Neural cell (in vitro differentiated cells): Measurements from ENCODE around the gene ENDOD1.

Experiments used
- CTCF ChIP-seq: fragments of 450-650 bp; IDR thresholded peaks from 2 replicates; pipeline ENCODE4 v1.5.1; 2014; ENCODE audit warnings: antibody characterized with exemption, mild to moderate bottlenecking, moderate library complexity; ENCODE audit not compliant: poor library complexity, severe bottlenecking
- EP300 ChIP-seq: fragments of 450-650 bp; conservative IDR thresholded peaks from 2 replicates; pipeline ENCODE4 v1.6.1; 2014; ENCODE audit warnings: antibody characterized with exemption, mild to moderate bottlenecking, moderate library complexity; ENCODE audit not compliant: poor library complexity, severe bottlenecking
- EZH2 ChIP-seq: fragments of 200-600, 300-800 bp; shearing (Covaris generic), sonication (generic); IDR thresholded peaks from 2 replicates; pipeline ENCODE4 v1.6.1; 2014; ENCODE audit warnings: antibody characterized with exemption, low read length, borderline replicate concordance, mild to moderate bottlenecking; ENCODE audit not compliant: insufficient read depth, poor library complexity, severe bottlenecking
- MXI1 ChIP-seq: fragments of 450-650 bp; conservative IDR thresholded peaks from 2 replicates; pipeline ENCODE4 v1.6.1; 2014; ENCODE audit warnings: antibody characterized with exemption, mild to moderate bottlenecking; ENCODE audit not compliant: poor library complexity, severe bottlenecking
- POLR2AphosphoS5 ChIP-seq: IDR thresholded peaks from 2 replicates; pipeline ENCODE4 v1.6.1; 2012
- RAD21 ChIP-seq: fragments of 450-650 bp; conservative IDR thresholded peaks from 2 replicates; pipeline ENCODE4 v1.6.1; 2014; ENCODE audit warnings: antibody characterized with exemption, mild to moderate bottlenecking, moderate library complexity
- REST ChIP-seq: IDR thresholded peaks from 2 replicates; pipeline ENCODE4 v1.6.1; 2012; ENCODE audit warnings: borderline replicate concordance
- SMC3 ChIP-seq: fragments of 450-650 bp; conservative IDR thresholded peaks from 2 replicates; pipeline ENCODE4 v1.6.1; 2014; ENCODE audit warnings: antibody characterized with exemption, mild to moderate bottlenecking, moderate library complexity; ENCODE audit not compliant: poor library complexity
- TAF1 ChIP-seq: IDR thresholded peaks from 2 replicates; pipeline ENCODE4 v1.6.1; 2012; ENCODE audit warnings: low read depth

- no peak for TF ChIP-seq EZH2
- TF ChIP-seq REST = no peak
- no peak for TF ChIP-seq CTCF
- no peak for TF ChIP-seq RAD21
- no peak for TF ChIP-seq MXI1
- TF ChIP-seq EP300 = no peak
- no peak for TF ChIP-seq POLR2AphosphoS5
- no peak for TF ChIP-seq SMC3
- TF ChIP-seq TAF1 = no peak
Observed at GRCh38 chr11:95108159-95108611, 18.5 kb downstream of the ENDOD1 start.
